ENCODE data around the gene MYL12A. TPM values are rescaled to one million over a fixed set of nuclear protein-coding genes. Genes with fewer than 3 reads are reported as not detected.

The MYL12A gene
- total and polyA plus RNA-seq, 7 donors: 165 to 1,173 (median 208) TPM

DNA sequence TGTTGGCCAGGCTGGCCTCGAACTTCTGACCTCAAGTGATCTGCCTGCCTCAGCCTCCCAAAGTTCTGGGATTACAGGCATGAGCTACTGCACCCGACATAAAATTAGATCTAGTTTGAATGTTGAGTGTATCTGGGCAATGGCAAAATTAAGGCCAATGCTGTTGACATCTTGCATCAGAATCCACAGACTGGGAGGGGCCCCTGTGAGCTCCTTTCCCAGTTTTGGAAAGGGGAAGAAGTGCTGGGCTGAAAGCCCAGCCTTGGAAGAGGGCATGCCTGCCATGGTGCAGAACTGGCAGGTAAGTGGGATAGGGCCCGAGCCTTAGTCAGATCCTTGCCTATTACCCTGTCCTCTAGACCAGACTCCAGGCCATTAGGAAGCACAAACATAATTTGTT is 23.4 kb upstream of the MYL12A start:
- TF ChIP-seq, protein P1, sequence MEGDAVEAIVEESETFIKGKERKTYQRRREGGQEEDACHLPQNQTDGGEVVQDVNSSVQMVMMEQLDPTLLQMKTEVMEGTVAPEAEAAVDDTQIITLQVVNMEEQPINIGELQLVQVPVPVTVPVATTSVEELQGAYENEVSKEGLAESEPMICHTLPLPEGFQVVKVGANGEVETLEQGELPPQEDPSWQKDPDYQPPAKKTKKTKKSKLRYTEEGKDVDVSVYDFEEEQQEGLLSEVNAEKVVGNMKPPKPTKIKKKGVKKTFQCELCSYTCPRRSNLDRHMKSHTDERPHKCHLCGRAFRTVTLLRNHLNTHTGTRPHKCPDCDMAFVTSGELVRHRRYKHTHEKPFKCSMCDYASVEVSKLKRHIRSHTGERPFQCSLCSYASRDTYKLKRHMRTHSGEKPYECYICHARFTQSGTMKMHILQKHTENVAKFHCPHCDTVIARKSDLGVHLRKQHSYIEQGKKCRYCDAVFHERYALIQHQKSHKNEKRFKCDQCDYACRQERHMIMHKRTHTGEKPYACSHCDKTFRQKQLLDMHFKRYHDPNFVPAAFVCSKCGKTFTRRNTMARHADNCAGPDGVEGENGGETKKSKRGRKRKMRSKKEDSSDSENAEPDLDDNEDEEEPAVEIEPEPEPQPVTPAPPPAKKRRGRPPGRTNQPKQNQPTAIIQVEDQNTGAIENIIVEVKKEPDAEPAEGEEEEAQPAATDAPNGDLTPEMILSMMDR (IDR thresholded peaks at IDR 0.05): no peak
- TF ChIP-seq EP300 (IDR thresholded peaks at IDR 0.05): no peak
- TF ChIP-seq POLR2AphosphoS5 (IDR thresholded peaks at IDR 0.05): no peak
- no peak for TF ChIP-seq POLR2A (IDR thresholded peaks at IDR 0.05)
- Histone ChIP-seq H3K36me3 (no peaks in the 10 kb centered on the region), H3K27me3 (no peaks in the 10 kb centered on the region), H3K9me3 (no peaks in the 10 kb centered on the region), H3K4me3 (no peak overlapping the region), H3K27ac (no peak overlapping the region), H3K4me1 (peaks cover 0 to 10% (median 4%) of the 10 kb centered on the region in 4 donors)
- intact Hi-C loops (cut with DNase I): no loop called here
- WGBS, 2 donors: 76 to 96% methylated on average over 3 of the region's 3 CpGs
- no peak for DNase-seq

GRCh38 chr18:3225588-3225987 is 22.0 kb upstream of the MYL12A start:
- no peak overlapping the region for H3K27ac ChIP-seq
- 18 to 79% methylated on average over 3 of the region's 3 CpGs for WGBS, 2 donors
- H3K4me3 ChIP-seq: no peak overlapping the region
- DNase-seq: no peak
- no peak for TF ChIP-seq EP300 (IDR thresholded peaks at IDR 0.05)
- no peak for TF ChIP-seq POLR2AphosphoS5 (IDR thresholded peaks at IDR 0.05)
- TF ChIP-seq POLR2A (IDR thresholded peaks at IDR 0.05): no peak
- TF ChIP-seq, protein P1 (IDR thresholded peaks at IDR 0.05): no peak
- no peaks in the 10 kb centered on the region for H3K36me3 ChIP-seq
- no peaks in the 10 kb centered on the region for H3K9me3 ChIP-seq
- H3K4me1 ChIP-seq: no peaks in the 10 kb centered on the region
- no peaks in the 10 kb centered on the region for H3K27me3 ChIP-seq
- intact Hi-C loops (cut with DNase I): no loop called here

DNA sequence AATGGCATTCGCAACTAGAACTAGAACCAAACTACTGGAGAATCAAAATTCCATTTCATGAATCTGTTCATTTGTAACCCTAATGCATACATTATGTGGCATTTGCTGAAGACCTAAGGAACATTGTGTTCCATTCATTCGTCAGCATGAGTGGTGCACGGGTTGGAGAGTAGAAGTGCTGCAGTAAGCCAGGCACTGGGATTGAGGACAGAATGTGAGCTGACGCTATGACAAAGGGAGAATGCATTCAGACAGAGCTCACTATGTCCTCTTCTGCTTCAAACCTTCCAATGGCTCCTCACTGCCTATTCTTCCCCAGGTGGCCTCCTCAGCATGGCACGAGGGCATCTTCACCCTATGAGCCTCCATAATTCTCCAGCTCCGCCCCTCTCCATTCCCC is 21.6 kb upstream of the MYL12A start:
- Histone ChIP-seq H3K9me3 (no peaks in the 10 kb centered on the region), H3K27ac (no peak overlapping the region), H3K36me3 (no peaks in the 10 kb centered on the region), H3K4me3 (no peak overlapping the region), H3K4me1 (no peaks in the 10 kb centered on the region), H3K27me3 (no peaks in the 10 kb centered on the region)
- intact Hi-C loops (cut with DNase I): no loop called here
- TF ChIP-seq POLR2AphosphoS5 (IDR thresholded peaks at IDR 0.05) (no peak), POLR2A (IDR thresholded peaks at IDR 0.05) (no peak), EP300 (IDR thresholded peaks at IDR 0.05) (no peak)
- TF ChIP-seq, protein P1 (IDR thresholded peaks at IDR 0.05): no peak
- no peak for DNase-seq
- WGBS, 2 donors: 95 to 98% methylated on average over 6 of the region's 6 CpGs

GRCh38 chr18:3230401-3231334 is 16.9 kb upstream of the MYL12A start:
- no peak overlapping the region for H3K27ac ChIP-seq
- H3K36me3 ChIP-seq: no peaks in the 10 kb centered on the region
- no peak for DNase-seq
- 86 to 88% methylated on average over 9 of the region's 9 CpGs for WGBS, 2 donors
- no peaks in the 10 kb centered on the region for H3K4me1 ChIP-seq
- H3K4me3 ChIP-seq: no peak overlapping the region
- H3K27me3 ChIP-seq: no peaks in the 10 kb centered on the region
- H3K9me3 ChIP-seq: no peaks in the 10 kb centered on the region
- TF ChIP-seq POLR2AphosphoS5 (IDR thresholded peaks at IDR 0.05) (no peak), POLR2A (IDR thresholded peaks at IDR 0.05) (no peak), EP300 (IDR thresholded peaks at IDR 0.05) (no peak)
- TF ChIP-seq, protein P1 (IDR thresholded peaks at IDR 0.05): no peak
- intact Hi-C loops (cut with DNase I): no loop called here
